BLaER1 treated with 17β-estradiol and CSF1 and Interleukin-3, amounts not matched to agents 10 nM and 100 nM (cell line): ENCODE data around the gene C14orf132.

Experiments
- H3K27ac ChIP-seq, 11 experiments: shearing (Covaris generic); formaldehyde crosslinking; 2 replicates each; pipeline ENCODE4 v1.8.1; 2022
- H3K27me3 ChIP-seq, 11 experiments: shearing (Covaris generic); formaldehyde crosslinking; 2 replicates each; pipeline ENCODE4 v1.8.1; 2022
- H3K36me3 ChIP-seq, 11 experiments: shearing (Covaris generic); formaldehyde crosslinking; 2 replicates each; pipeline ENCODE4 v1.8.1; 2022
- H3K4me1 ChIP-seq, 10 experiments: shearing (Covaris generic); formaldehyde crosslinking; 2 replicates each; pipeline ENCODE4 v1.8.1; 2022
- H3K4me2 ChIP-seq, 11 experiments: shearing (Covaris generic); formaldehyde crosslinking; 2 replicates each; pipeline ENCODE4 v1.8.1; 2022
- H3K4me3 ChIP-seq, 10 experiments: shearing (Covaris generic); formaldehyde crosslinking; 2 replicates each; pipeline ENCODE4 v1.8.1; 2022
- H3K9ac ChIP-seq, 11 experiments: shearing (Covaris generic); formaldehyde crosslinking; 2 replicates each; pipeline ENCODE4 v1.8.1; 2022
- H3K9me3 ChIP-seq, 11 experiments: shearing (Covaris generic); formaldehyde crosslinking; replicated peaks in 1 of 11; 2 replicates each; pipeline ENCODE4 v1.8.1; 2022
- H4K20me1 ChIP-seq, 11 experiments: shearing (Covaris generic); formaldehyde crosslinking; 2 replicates each; pipeline ENCODE4 v1.8.1; 2022
- Cebpa-rat ChIP-seq, 11 experiments: shearing (Covaris generic); IDR thresholded peaks; 2 replicates each; pipeline ENCODE4 v1.8.1; 2022

Gene C14orf132

GRCh38 chr14:96125536-96125935 is 86.4 kb downstream of the C14orf132 start:
- H3K27ac ChIP-seq, result peak overlapping the region; percentile 50 to 93 (median 86)
- no peaks in the 10 kb centered on the region for H4K20me1 ChIP-seq
- no peak for TF ChIP-seq Cebpa-rat (IDR thresholded peaks at IDR 0.05)
- H3K4me1 ChIP-seq, result peaks cover 42 to 79% (median 60%) of the 10 kb centered on the region in 10 experiments
- no peaks in the 10 kb centered on the region for H3K36me3 ChIP-seq
- peak overlapping the region in 9 of 11 experiments; percentile 47 to 82 (median 74); a peak in 18 of 22 replicates for H3K9ac ChIP-seq
- no peak overlapping the region for H3K4me3 ChIP-seq
- peaks cover 0 to 4% (median 0%) of the 10 kb centered on the region in 11 experiments; a peak in 1 of 22 replicates for H3K9me3 ChIP-seq
- H3K4me2 ChIP-seq, result peak overlapping the region; percentile 75 to 93 (median 84)
- no peaks in the 10 kb centered on the region for H3K27me3 ChIP-seq

- Histone ChIP-seq H3K4me1 (peaks cover 42 to 79% (median 60%) of the 10 kb centered on the region in 10 experiments), H3K4me2 (peak overlapping the region; percentile 75 to 93 (median 84)), H3K36me3 (no peaks in the 10 kb centered on the region), H3K27me3 (no peaks in the 10 kb centered on the region), H4K20me1 (no peaks in the 10 kb centered on the region), H3K9ac (peak overlapping the region; percentile 17 to 82 (median 64); a peak in 21 of 22 replicates), H3K27ac (peak overlapping the region; percentile 64 to 93 (median 86)), H3K9me3 (peaks cover 0 to 4% (median 0%) of the 10 kb centered on the region in 11 experiments; a peak in 1 of 22 replicates), H3K4me3 (peak overlapping the region in 6 of 10 experiments; percentile 3 to 39 (median 14); a peak in 7 of 20 replicates)
- peak in 9 of 11 experiments; percentile 12 to 89 (median 74); a peak in 14 of 22 replicates for TF ChIP-seq Cebpa-rat (IDR thresholded peaks at IDR 0.05)
Measured at GRCh38 chr14:96126339-96126782, 87.2 kb downstream of the C14orf132 start.

- TF ChIP-seq Cebpa-rat (IDR thresholded peaks at IDR 0.05), result peak in 3 of 11 experiments; percentile 49 to 58 (median 53); a peak in 6 of 22 replicates
- H3K4me2 ChIP-seq, result peak overlapping the region; percentile 75 to 93 (median 84)
Measured at GRCh38 chr14:96126783-96127271, 87.7 kb downstream of the C14orf132 start.

GRCh38 chr14:96129128-96129736 is 90.1 kb downstream of the C14orf132 start:
- no peak overlapping the region for H3K4me3 ChIP-seq
- H3K9ac ChIP-seq, result no peak overlapping the region
- peaks cover 39 to 57% (median 46%) of the 10 kb centered on the region in 10 experiments for H3K4me1 ChIP-seq
- no peaks in the 10 kb centered on the region for H4K20me1 ChIP-seq
- peak overlapping the region in 9 of 11 experiments; percentile 1 to 93 (median 21); a peak in 15 of 22 replicates for H3K4me2 ChIP-seq
- H3K9me3 ChIP-seq, result peaks cover 0 to 5% (median 0%) of the 10 kb centered on the region in 11 experiments; a peak in 1 of 22 replicates
- H3K27me3 ChIP-seq, result no peaks in the 10 kb centered on the region
- TF ChIP-seq Cebpa-rat (IDR thresholded peaks at IDR 0.05), result no peak
- H3K27ac ChIP-seq, result peak overlapping the region in 6 of 11 experiments; percentile 13 to 90 (median 76); a peak in 12 of 22 replicates
- no peaks in the 10 kb centered on the region for H3K36me3 ChIP-seq

More at GRCh38 chr14:96126783-96127271, 87.7 kb downstream of the C14orf132 start:
- Histone ChIP-seq H3K9ac (peak overlapping the region; percentile 17 to 82 (median 64); a peak in 21 of 22 replicates), H3K4me1 (peaks cover 42 to 79% (median 60%) of the 10 kb centered on the region in 10 experiments), H3K27me3 (no peaks in the 10 kb centered on the region), H3K9me3 (peaks cover 0 to 4% (median 0%) of the 10 kb centered on the region in 11 experiments; a peak in 1 of 22 replicates), H3K36me3 (no peaks in the 10 kb centered on the region), H3K4me3 (peak overlapping the region in 6 of 10 experiments; percentile 3 to 39 (median 14); a peak in 7 of 20 replicates), H3K27ac (peak overlapping the region; percentile 64 to 93 (median 86)), H4K20me1 (no peaks in the 10 kb centered on the region)

- no peak overlapping the region for H3K4me3 ChIP-seq
Measured at GRCh38 chr14:96130391-96130790, 91.2 kb downstream of the C14orf132 start.

GRCh38 chr14:96130854-96131253 is 91.7 kb downstream of the C14orf132 start:
- peaks cover 0 to 7% (median 0%) of the 10 kb centered on the region in 11 experiments; a peak in 1 of 22 replicates for H3K9me3 ChIP-seq
- H3K9ac ChIP-seq, result no peak overlapping the region
- no peak for TF ChIP-seq Cebpa-rat (IDR thresholded peaks at IDR 0.05)
- no peaks in the 10 kb centered on the region for H3K27me3 ChIP-seq
- H3K4me1 ChIP-seq, result peaks cover 24 to 41% (median 32%) of the 10 kb centered on the region in 10 experiments
- no peaks in the 10 kb centered on the region for H4K20me1 ChIP-seq
- no peak overlapping the region; a peak in 1 of 22 replicates for H3K4me2 ChIP-seq
- H3K36me3 ChIP-seq, result no peaks in the 10 kb centered on the region
- H3K4me3 ChIP-seq, result no peak overlapping the region
- peak overlapping the region in 3 of 11 experiments; percentile 43 to 89 (median 88); a peak in 5 of 22 replicates for H3K27ac ChIP-seq

More at GRCh38 chr14:96130391-96130790, 91.2 kb downstream of the C14orf132 start:
- Histone ChIP-seq H3K36me3 (no peaks in the 10 kb centered on the region), H3K4me2 (no peak overlapping the region), H3K9me3 (peaks cover 0 to 7% (median 0%) of the 10 kb centered on the region in 11 experiments; a peak in 1 of 22 replicates), H3K27ac (peak overlapping the region in 3 of 11 experiments; percentile 43 to 89 (median 88); a peak in 7 of 22 replicates), H3K9ac (no peak overlapping the region), H3K4me1 (peaks cover 28 to 45% (median 37%) of the 10 kb centered on the region in 10 experiments), H3K27me3 (no peaks in the 10 kb centered on the region), H4K20me1 (no peaks in the 10 kb centered on the region)
- no peak for TF ChIP-seq Cebpa-rat (IDR thresholded peaks at IDR 0.05)

- Histone ChIP-seq H3K27ac (peak overlapping the region in 2 of 11 experiments; percentile 24 to 89; a peak in 2 of 22 replicates), H3K9ac (no peak overlapping the region), H3K27me3 (no peaks in the 10 kb centered on the region), H3K4me2 (0 out of 22 replicates have a peak overlapping the region, but pooled peaks of 2 of the 11 experiments have one; percentile 6 to 22), H3K36me3 (no peaks in the 10 kb centered on the region), H4K20me1 (no peaks in the 10 kb centered on the region), H3K4me1 (peaks cover 14 to 31% (median 23%) of the 10 kb centered on the region in 10 experiments), H3K9me3 (peaks cover 0 to 7% (median 0%) of the 10 kb centered on the region in 11 experiments; a peak in 1 of 22 replicates), H3K4me3 (no peak overlapping the region)
- TF ChIP-seq Cebpa-rat (IDR thresholded peaks at IDR 0.05), result no peak
Measured at GRCh38 chr14:96131836-96132235, 92.7 kb downstream of the C14orf132 start.

- no peak for TF ChIP-seq Cebpa-rat (IDR thresholded peaks at IDR 0.05)
- Histone ChIP-seq H3K4me2 (no peak overlapping the region), H3K4me1 (peaks cover 0 to 4% (median 1%) of the 10 kb centered on the region in 10 experiments; a peak in 10 of 20 replicates), H3K27ac (no peak overlapping the region), H3K27me3 (no peaks in the 10 kb centered on the region), H4K20me1 (no peaks in the 10 kb centered on the region), H3K4me3 (no peak overlapping the region), H3K9me3 (peaks cover 11 to 27% (median 20%) of the 10 kb centered on the region in 11 experiments; a peak in 20 of 22 replicates), H3K9ac (no peak overlapping the region), H3K36me3 (no peaks in the 10 kb centered on the region)
Measured at GRCh38 chr14:96134508-96134907, 95.3 kb downstream of the C14orf132 start.
